B cell (primary cell): ENCODE results near the gene OR2T33. TPM values are rescaled to one million over a fixed set of nuclear protein-coding genes. Genes with fewer than 3 reads are reported as not detected.
"Not testable (repeated sequence)": the region's sequence is repeated elsewhere in the genome, so short reads cannot be mapped to it uniquely, and the experiment has no call there.

ENCODE experiments used
- ATAC-seq: fragments of 200-7000 bp; cut with Tn5 transposase; one replicate; pipeline ENCODE4 v1.10.0; 2021; ENCODE audit warnings: low read depth, mild to moderate bottlenecking, moderate number of reproducible peaks, moderate library complexity
- CTCF ChIA-PET: fragments of 350-600 bp; sonication (Branson Sonifier 250); formaldehyde crosslinking; loops from one replicate; lab custom pipeline; 2021; ENCODE audit warnings: antibody characterized with exemption, inconsistent platforms; lab: Charles Lee
- POLR2A ChIA-PET: fragments of 350-600 bp; sonication (Branson Sonifier 250); formaldehyde crosslinking; loops from one replicate; lab custom pipeline; 2021; ENCODE audit warnings: antibody characterized with exemption; lab: Charles Lee
- DNase-seq: peaks from one replicate; pipeline ENCODE4 v3.0.0; 2013
- H2AFZ ChIP-seq: 2 replicates; pipeline ENCODE4 v1.6.1; 2012; ENCODE audit warnings: mild to moderate bottlenecking, low read depth, low read length; ENCODE audit not compliant: insufficient read depth, poor library complexity, severe bottlenecking
- H3K27ac ChIP-seq, 2 donors: 1 replicate in 1 of 2; 2 replicates in 1 of 2; pipeline ENCODE4 v1.5.1; 2012 to 2013; ENCODE audit warnings: low read length in 2 of 2, mild to moderate bottlenecking in 2 of 2, moderate library complexity in 1 of 2
- H3K27me3 ChIP-seq, 4 experiments: fragments of 200-600 bp in 1 of 4; sonication (generic) in 1 of 4; replicated peaks in 1 of 4; 1 replicate in 2 of 4; 2 replicates in 2 of 4; pipeline versions ENCODE4 v1.6.1 to v1.7.0; 2013 to 2016; ENCODE audit warnings: low read length in 3 of 4, mild to moderate bottlenecking in 2 of 4, mixed read lengths in 1 of 4, moderate library complexity in 1 of 4; ENCODE audit not compliant: insufficient read depth in 4 of 4, control insufficient read depth in 3 of 4; ENCODE audit errors: control extremely low read depth in 1 of 4
- H3K36me3 ChIP-seq, 2 experiments: replicated peaks in 1 of 2; 1 replicate in 1 of 2; 2 replicates in 1 of 2; pipeline versions ENCODE4 v1.6.1 to v1.7.1; 2013; ENCODE audit warnings: low read length in 1 of 2; ENCODE audit not compliant: insufficient read depth in 2 of 2, control insufficient read depth in 1 of 2; ENCODE audit errors: control extremely low read depth in 1 of 2, extremely low read depth in 1 of 2
- H3K4me1 ChIP-seq, 2 donors: fragments of 200-600 bp in 1 of 2; sonication (generic) in 1 of 2; 1 replicate in 1 of 2; 2 replicates in 1 of 2; pipeline versions ENCODE4 v1.5.1 to v1.6.1; 2013 to 2017; ENCODE audit warnings: low read length in 2 of 2; ENCODE audit not compliant: control insufficient read depth in 2 of 2, insufficient read depth in 2 of 2
- H3K4me2 ChIP-seq: replicated peaks from 2 replicates; pipeline ENCODE3; 2012; ENCODE audit warnings: mild to moderate bottlenecking, low read depth, low read length; ENCODE audit not compliant: poor library complexity, severe bottlenecking
- H3K4me3 ChIP-seq, 5 experiments: fragments of 200-600 bp in 1 of 5; sonication (generic) in 1 of 5; 1 replicate in 3 of 5; 2 replicates in 2 of 5; pipeline versions ENCODE4 v1.5.1 to v1.7.0; 2011 to 2016; ENCODE audit warnings: low read length in 4 of 5, mild to moderate bottlenecking in 4 of 5, low read depth in 2 of 5, control low read depth in 1 of 5, moderate library complexity in 1 of 5; ENCODE audit not compliant: insufficient read depth in 1 of 5; ENCODE audit errors: control extremely low read depth in 1 of 5, extremely low read depth in 1 of 5
- H3K79me2 ChIP-seq: fragments of 200-600 bp; sonication (generic); one replicate; pipeline ENCODE4 v1.6.0; 2016; ENCODE audit warnings: low read length; ENCODE audit not compliant: control insufficient read depth, insufficient read depth
- H3K9ac ChIP-seq: fragments of 200-600 bp; sonication (generic); 2 replicates; pipeline ENCODE4 v1.6.1; 2017; ENCODE audit warnings: mild to moderate bottlenecking, low read length, moderate library complexity
- H3K9me3 ChIP-seq, 3 donors: one replicate each; pipeline versions ENCODE4 v1.6.1 to v1.7.1; 2013; ENCODE audit warnings: low read length in 2 of 3; ENCODE audit not compliant: control insufficient read depth in 2 of 3, insufficient read depth in 1 of 3; ENCODE audit errors: control extremely low read depth in 1 of 3
- H4K20me1 ChIP-seq: 2 replicates; pipeline ENCODE4 v1.6.0; 2012; ENCODE audit warnings: mild to moderate bottlenecking, low read length; ENCODE audit not compliant: insufficient read depth, control insufficient read depth, poor library complexity, severe bottlenecking
- H3K27ac Mint-ChIP-seq: one replicate; pipeline ENCODE4 v1.8.0; 2021; ENCODE audit warnings: mixed read lengths
- H3K27me3 Mint-ChIP-seq: one replicate; pipeline ENCODE4 v1.8.0; 2021; ENCODE audit warnings: mixed read lengths
- H3K4me1 Mint-ChIP-seq: one replicate; pipeline ENCODE4 v1.8.0; 2021; ENCODE audit warnings: mixed read lengths
- H3K4me3 Mint-ChIP-seq: one replicate; pipeline ENCODE4 v1.8.0; 2021; ENCODE audit warnings: mixed read lengths
- H3K9me3 Mint-ChIP-seq: one replicate; pipeline ENCODE4 v1.8.0; 2022; ENCODE audit warnings: mixed read lengths; ENCODE audit not compliant: insufficient read depth
- CTCF ChIP-seq: fragments of 200-600 bp; IDR thresholded peaks from one replicate; pipeline ENCODE4 v1.8.0; 2022; ENCODE audit warnings: antibody characterized with exemption, mild to moderate bottlenecking
- EZH2 ChIP-seq: IDR thresholded peaks from 2 replicates; pipeline ENCODE4 v1.6.1; 2012; ENCODE audit warnings: borderline replicate concordance, low read depth, mild to moderate bottlenecking, moderate library complexity, low read length; ENCODE audit not compliant: insufficient read depth, poor library complexity, severe bottlenecking
- whole genome bisulfite sequencing: methylation state at CpG from one replicate; pipeline ENCODE4 v1.1.5; 2013; ENCODE audit warnings: missing lambda C conversion rate; ENCODE audit not compliant: insufficient coverage; 5-methylcytosine and 5-hydroxymethylcytosine counted together
- intact Hi-C: fragments of 100-400 bp; cut with micrococcal nuclease; formaldehyde crosslinking; loops from one replicate; pipeline ENCODE4 v1.10.0; 2022
- polyA plus RNA-seq: library from polyadenylated mRNA; depleted of rRNA; stranded (reverse); fragments of >200 nt; gene quantifications from 2 replicates; pipeline ENCODE4 v1.2.3, GENCODE V29; 2012
- total RNA-seq, 2 donors: library from RNA; stranded (reverse); fragments of 120-200 nt in 1 of 2; gene quantifications; 1 replicate in 1 of 2; 2 replicates in 1 of 2; pipeline versions ENCODE4 v1.2.3 to v1.2.4, GENCODE V29; 2013 to 2022

Gene OR2T33
- total and polyA plus RNA-seq, 2 donors (not counting 1 experiment from before 2014, with no cell fraction given), result not detected

GRCh38 chr1:248306103-248306502 is 28.3 kb upstream of the OR2T33 start:
- WGBS, result 93% methylated on average over 13 of the region's 19 CpGs
- Histone ChIP-seq H3K9ac (no peak overlapping the region), H3K79me2 (no peaks in the 10 kb centered on the region), H3K36me3 (no peaks in the 10 kb centered on the region), H3K4me3 (no peak overlapping the region), H3K9me3 (no peaks in the 10 kb centered on the region), H3K27ac (no peak overlapping the region), H3K4me2 (no peak overlapping the region), H3K27me3 (no peaks in the 10 kb centered on the region), H3K4me1 (no peaks in the 10 kb centered on the region), H4K20me1 (no peaks in the 10 kb centered on the region), H2AFZ (no peak overlapping the region)
- POLR2A ChIA-PET, result no interaction called here
- Mint-ChIP-seq H3K27me3 (no peaks in the 10 kb centered on the region), H3K27ac (no peak overlapping the region), H3K9me3 (no peaks in the 10 kb centered on the region), H3K4me3 (no peak overlapping the region), H3K4me1 (no peaks in the 10 kb centered on the region)
- intact Hi-C loops, result no loop called here
- ATAC-seq (no peak), DNase-seq (no peak)
- no peak for TF ChIP-seq EZH2
- no peak for TF ChIP-seq CTCF
- CTCF ChIA-PET, result no interaction called here

GRCh38 chr1:248305672-248306071 is 27.9 kb upstream of the OR2T33 start:
- H4K20me1 ChIP-seq, ATAC-seq, H3K4me1 ChIP-seq, POLR2A ChIA-PET, H3K9me3 Mint-ChIP-seq, CTCF ChIA-PET, H3K9me3 ChIP-seq, H3K79me2 ChIP-seq, H3K9ac ChIP-seq, H3K27me3 Mint-ChIP-seq, DNase-seq, H3K27ac ChIP-seq, intact Hi-C loops, H2AFZ ChIP-seq, H3K4me2 ChIP-seq, H3K4me1 Mint-ChIP-seq, H3K36me3 ChIP-seq, H3K27me3 ChIP-seq, H3K4me3 ChIP-seq, H3K4me3 Mint-ChIP-seq, H3K27ac Mint-ChIP-seq: not testable (repeated sequence)
- 100% methylated on average over 5 of the region's 9 CpGs for WGBS
